Kidney glomerular epithelial cell (primary cell): ENCODE data around the gene CFAP99.

Experiments
- DNase-seq: peaks from one replicate; lab custom pipeline; 2025; lab: John Stamatoyannopoulos, UW

CFAP99 gene

GRCh38 chr4:2412534-2412884 is 6.2 kb upstream of the CFAP99 start:
- DNase-seq = no peak

GRCh38 chr4:2412885-2413716 is 5.7 kb upstream of the CFAP99 start:
- DNase-seq = peak; percentile 95

GRCh38 chr4:2413821-2414610 is 4.7 kb upstream of the CFAP99 start:
- no peak for DNase-seq

DNA sequence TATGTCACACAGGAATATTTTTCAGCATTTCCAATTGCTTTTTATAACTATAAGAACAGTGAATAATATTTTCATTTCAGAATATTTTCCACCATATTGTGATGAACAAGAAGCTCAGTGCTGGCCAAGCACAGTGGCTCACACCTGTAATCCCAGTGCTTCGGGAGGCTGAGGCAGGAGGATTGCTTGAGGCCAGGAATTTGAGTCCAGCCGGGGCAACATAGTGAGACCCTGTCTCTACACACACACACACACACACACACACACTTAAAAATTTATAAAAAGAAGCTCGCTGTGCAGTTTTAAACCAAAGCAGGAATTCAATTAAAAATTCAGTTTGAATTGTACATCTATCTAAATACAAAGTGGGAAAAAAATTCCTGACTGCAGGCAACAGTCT is 3.5 kb upstream of the CFAP99 start:
- no peak for DNase-seq

GRCh38 chr4:2415881-2416563 is 2.7 kb upstream of the CFAP99 start:
- DNase-seq = no peak

- DNase-seq = no peak
These were observed 2.1 kb upstream of the CFAP99 start for GRCh38 chr4:2416564-2417225.

GRCh38 chr4:2417226-2417764 is 1.5 kb upstream of the CFAP99 start:
- no peak for DNase-seq

DNA sequence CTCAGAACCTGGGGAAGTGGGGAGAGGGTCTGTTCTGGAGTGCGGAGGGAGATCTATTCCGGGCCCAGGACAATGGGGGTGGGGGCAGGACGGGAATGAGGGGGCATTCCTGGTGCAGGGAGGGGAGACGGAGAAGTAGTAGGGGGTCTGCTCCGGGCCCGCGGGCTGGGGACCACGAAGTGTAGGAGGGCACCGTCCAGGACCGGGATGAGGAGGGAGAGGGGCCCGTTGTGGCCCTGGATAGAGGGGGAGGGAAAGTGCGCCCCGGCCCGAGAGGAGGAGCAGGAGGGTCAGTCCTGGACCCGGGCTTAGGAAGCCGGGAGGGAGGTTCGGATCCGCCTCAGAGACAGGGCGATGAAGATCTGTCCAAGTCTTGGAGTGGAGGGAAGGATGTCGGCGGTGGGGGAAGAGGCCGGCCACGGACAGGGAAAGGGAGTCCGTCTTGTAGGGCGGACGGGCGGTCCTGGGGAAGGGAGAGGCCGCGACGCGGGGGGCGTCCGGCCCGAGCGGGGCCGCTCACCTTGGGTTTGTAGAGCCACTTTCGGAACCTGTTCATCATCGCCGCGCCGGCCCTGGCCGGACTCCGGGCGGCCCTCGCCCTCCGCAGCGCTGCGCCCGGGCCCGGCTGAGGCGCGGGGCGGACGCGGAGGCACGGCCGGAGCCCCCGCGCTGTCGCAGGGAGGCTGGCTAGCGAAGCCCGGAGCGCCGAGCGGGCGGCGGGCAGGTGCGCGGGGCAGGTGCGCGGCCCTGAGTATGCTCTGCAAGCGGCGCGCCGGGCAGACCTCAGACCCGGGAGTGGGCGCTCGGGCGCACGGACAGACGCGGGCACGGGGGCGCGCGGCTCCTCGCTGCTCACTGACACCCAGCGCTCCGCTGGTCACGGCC is 748 bp upstream of the CFAP99 start, which contains the start of gene ZFYVE28:
ZFYVE28 (minus strand) TSS at position 881 of the 885 bp plus-strand sequence; CDS start at position 559, 322 bp downstream.
- no peak for DNase-seq

DNA sequence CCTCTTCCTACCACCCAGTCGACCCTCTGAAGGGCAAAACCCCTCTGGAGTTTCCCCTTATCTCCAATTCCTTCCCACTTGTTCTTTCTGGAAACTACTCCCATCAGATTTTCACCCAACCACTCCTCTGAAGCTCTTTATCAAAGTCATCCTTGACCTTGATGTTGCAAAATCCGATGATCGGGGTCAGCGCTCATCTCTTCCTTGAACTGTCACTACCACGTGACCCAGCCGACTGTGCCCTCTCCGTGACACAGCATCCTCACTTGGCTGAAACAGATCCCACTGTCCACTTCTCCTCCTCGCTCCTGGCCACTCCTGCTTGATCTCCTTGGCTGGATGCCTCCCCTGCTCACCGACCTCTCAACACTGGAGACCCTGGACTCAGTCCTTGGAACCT is 1.1 kb downstream of the CFAP99 start:
- no peak for DNase-seq

DNA sequence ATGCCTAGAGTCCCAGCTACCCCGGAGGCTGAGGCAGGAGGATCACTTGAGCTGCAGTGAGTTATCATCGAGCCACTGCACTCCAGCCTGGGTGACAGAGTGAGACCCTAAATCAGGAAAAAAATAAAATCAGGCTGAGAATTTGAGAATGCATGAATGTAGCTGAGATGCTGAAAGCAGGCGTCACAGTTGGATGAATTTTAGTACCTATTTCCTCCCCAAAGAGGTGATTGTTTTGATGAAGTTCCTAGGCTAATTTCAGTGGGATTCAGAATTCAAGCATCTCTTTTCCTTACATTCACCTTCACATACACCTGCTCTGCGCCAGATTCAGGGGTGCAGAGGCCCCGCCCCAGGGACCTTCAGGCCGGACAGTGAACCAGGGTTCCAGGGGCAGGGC is 3.2 kb downstream of the CFAP99 start:
- no peak for DNase-seq

DNA sequence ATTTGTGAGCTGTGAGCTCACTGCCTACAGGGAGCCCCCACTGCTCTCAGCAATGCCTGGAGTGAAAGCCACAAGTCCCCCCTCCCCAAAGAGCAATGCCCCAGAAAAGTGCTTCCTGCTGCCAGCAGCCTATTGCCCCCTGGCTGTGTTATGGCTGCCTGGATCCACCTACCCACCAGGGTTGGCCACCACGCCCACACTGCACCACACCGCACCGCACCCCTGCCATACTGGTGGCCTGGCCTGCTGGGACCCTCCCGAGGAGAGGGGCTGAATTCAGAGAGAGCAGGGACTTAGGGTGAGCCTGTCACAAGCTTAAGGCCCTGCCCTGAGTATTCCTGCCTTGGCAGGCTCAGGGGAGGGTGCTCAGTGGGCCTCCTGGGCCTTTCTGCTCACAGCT is 4.3 kb downstream of the CFAP99 start:
- no peak for DNase-seq

DNA sequence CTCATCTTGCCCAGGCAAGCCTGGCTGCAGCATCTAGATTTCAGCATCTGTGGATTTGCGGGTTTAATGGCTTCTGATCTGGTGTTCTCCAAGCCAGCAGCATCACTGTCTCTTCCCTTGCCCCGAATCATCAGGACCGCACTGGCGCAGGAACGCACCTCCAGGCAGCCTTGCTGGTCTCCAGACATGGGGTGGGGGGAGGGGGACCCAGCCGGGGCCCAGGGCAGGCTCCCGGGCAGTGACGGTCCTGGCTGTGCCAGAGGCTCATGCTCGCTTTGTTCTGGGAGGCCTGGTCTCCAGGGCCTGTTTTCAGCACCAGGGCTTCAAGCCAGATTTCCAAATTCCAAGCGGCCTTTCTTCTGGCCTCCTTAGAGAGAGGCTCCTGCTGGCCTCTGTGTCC is 4.9 kb downstream of the CFAP99 start:
- no peak for DNase-seq

GRCh38 chr4:2424581-2424980 is 5.8 kb downstream of the CFAP99 start:
- no peak for DNase-seq

GRCh38 chr4:2425386-2426068 is 6.8 kb downstream of the CFAP99 start:
- DNase-seq = no peak

DNA sequence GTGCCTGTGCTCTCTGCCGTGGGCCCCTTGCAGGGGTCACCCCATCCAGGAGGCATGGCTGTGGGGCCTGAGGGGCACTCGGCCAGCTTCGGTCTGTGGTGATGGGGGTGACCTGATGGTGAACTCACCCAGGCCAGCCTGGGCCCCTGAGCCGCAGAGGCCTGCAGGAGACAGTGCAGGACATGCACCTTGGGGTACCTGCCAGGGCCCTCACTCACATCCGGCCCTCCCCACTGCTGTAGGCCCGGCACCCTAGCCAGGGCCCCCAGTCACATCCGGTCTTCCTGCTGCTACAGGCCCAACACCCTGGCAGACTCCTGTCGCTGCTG is 7.3 kb downstream of the CFAP99 start:
- no peak for DNase-seq

GRCh38 chr4:2426711-2427275 is 8.0 kb downstream of the CFAP99 start:
- DNase-seq = no peak

DNA sequence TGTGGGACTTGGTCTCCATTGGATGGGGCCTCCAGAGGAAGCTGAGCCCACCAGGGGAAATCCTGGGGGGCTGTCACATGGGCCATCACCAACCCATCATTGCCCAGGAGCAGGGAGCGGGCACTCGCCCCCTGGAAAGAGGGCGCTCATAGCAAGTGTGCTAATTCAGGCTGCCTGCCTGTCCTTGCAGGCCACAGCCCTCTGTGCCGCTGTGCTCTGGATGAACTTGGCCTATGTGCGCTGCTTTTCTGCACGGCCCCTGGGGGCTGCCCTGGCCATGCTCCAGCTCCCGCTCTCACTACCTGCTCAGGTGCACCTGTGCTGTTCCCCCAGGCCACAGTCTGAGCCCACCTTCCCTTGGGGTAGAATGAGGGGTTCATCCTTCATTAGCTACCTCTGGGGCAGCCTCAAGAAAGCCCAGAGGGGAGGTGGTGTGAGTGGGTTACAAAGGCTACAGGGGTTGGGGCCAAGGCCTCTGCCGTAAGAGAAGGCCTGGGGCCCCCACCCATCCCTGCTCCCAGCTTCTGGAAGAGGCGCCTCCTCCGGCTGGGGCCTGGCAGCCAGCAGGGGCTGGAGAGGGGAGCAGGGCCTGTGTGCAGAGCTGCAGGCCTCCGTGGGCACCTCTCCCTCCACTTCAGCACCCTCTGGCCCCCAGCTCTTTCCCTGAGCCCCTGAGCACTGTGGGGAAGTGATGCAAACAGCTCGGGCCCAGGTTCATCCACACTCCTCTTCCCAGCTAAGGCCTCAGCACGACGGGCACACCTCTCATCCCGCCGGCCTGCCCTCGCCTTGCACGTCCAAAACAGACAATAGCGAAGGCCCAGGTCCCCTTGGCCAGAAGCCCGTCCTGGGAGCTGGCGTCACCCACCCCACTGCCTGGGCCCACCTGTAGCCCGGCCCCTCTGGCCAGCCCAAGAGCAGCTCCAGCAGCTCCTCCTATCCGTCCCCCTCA is 8.9 kb downstream of the CFAP99 start:
- DNase-seq = no peak

DNA sequence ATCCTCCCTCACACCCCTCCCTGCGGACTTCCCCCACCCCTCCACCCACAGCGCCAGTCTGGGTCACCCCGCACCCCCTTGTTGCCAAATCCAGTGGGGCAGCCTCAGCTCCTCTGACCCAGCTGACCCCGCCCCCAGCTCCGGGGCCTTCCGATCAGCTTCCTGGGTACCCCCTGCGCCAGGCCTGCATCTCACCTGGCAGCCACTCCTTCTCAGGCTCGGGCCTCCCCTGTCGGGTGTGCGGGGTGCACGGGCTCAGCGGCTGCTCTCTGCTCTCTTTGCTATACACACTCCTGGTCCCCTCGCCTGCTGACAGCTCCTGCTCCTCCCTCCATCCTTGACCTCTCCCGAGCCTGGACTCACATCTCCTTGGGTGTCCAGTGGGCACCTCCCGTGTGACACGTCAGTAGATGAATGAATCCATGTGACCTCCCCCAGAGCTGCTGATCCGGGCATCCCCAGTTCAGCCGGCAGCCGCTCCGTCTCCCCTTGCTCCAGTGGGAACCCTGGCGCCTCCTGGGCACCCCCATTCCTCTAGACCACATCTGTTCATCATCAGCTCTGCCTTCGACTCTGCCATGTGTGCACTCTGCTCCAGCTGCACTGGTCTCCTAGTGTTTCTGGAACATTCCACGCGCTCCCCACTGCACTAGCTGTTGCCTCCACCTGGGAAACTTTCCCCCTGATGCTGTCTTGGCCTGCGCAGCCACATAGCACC is 9.9 kb downstream of the CFAP99 start:
- no peak for DNase-seq
